HG02852 (cell line): ENCODE results near the gene CTNNA1.
"Not testable (repeated sequence)": the region's sequence is repeated elsewhere in the genome, so short reads cannot be mapped to it uniquely, and the experiment has no call there.

Source experiments
- ATAC-seq: cut with Tn5 transposase; IDR thresholded peaks from one replicate; pipeline ENCODE4 v1.9.1; 2021; ENCODE audit warnings: mild to moderate bottlenecking, moderate library complexity; ENCODE audit not compliant: unreplicated experiment

CTNNA1 gene

GRCh38 chr5:138757061-138757776, 4.0 kb downstream of the CTNNA1 start:
- ATAC-seq: no peak

- no peak for ATAC-seq
These were observed 7.4 kb downstream of the CTNNA1 start for GRCh38 chr5:138760448-138761110.

- ATAC-seq: not testable (repeated sequence)
These were observed 7.9 kb downstream of the CTNNA1 start for GRCh38 chr5:138761115-138761514.

GRCh38 chr5:138761670-138762069, 8.4 kb downstream of the CTNNA1 start:
- not testable (repeated sequence) for ATAC-seq

- ATAC-seq: no peak
These were observed 8.9 kb downstream of the CTNNA1 start for GRCh38 chr5:138762110-138762509.

- ATAC-seq: no peak
These were observed 10.0 kb downstream of the CTNNA1 start for GRCh38 chr5:138763037-138763778.

GRCh38 chr5:138770291-138770690, 17.1 kb downstream of the CTNNA1 start:
- ATAC-seq: no peak

GRCh38 chr5:138770977-138771376, 17.8 kb downstream of the CTNNA1 start:
- no peak for ATAC-seq

- no peak for ATAC-seq
These were observed 19.9 kb downstream of the CTNNA1 start for GRCh38 chr5:138772986-138773594.

- not testable (repeated sequence) for ATAC-seq
These were observed 20.4 kb downstream of the CTNNA1 start for GRCh38 chr5:138773624-138774023.

- ATAC-seq: no peak
These were observed 21.8 kb downstream of the CTNNA1 start for GRCh38 chr5:138775034-138775433.

GRCh38 chr5:138778234-138778633, 25.0 kb downstream of the CTNNA1 start:
- ATAC-seq: no peak

- no peak for ATAC-seq
These were observed 30.8 kb downstream of the CTNNA1 start for GRCh38 chr5:138783976-138784375.

GRCh38 chr5:138784590-138784989, 31.4 kb downstream of the CTNNA1 start:
- ATAC-seq: no peak

GRCh38 chr5:138789771-138790242, 36.6 kb downstream of the CTNNA1 start:
- ATAC-seq: no peak

- ATAC-seq: no peak
These were observed 37.5 kb downstream of the CTNNA1 start for GRCh38 chr5:138790684-138791083.

GRCh38 chr5:138792195-138792790, 39.1 kb downstream of the CTNNA1 start:
- ATAC-seq: no peak

GRCh38 chr5:138793575-138793974, 40.4 kb downstream of the CTNNA1 start:
- ATAC-seq: no peak

GRCh38 chr5:138803285-138803684, 50.1 kb downstream of the CTNNA1 start:
- no peak for ATAC-seq

GRCh38 chr5:138803935-138804334, 50.7 kb downstream of the CTNNA1 start:
- ATAC-seq: no peak

- ATAC-seq: no peak
These were observed 51.9 kb downstream of the CTNNA1 start for GRCh38 chr5:138805096-138805495.
